OCI-LY3 (cell line): ENCODE measurements around the gene COMT.

Experiments
- H2AFZ ChIP-seq: fragments of 200-600, 300-600 bp; shearing (Covaris generic); 2 replicates; pipeline ENCODE4 v1.6.0; 2014; ENCODE audit warnings: antibody characterized with exemption, low read depth, low read length
- H3K27ac ChIP-seq: fragments of 200-600, 300-600 bp; sonication (generic); 2 replicates; pipeline ENCODE4 v1.5.1; 2014; ENCODE audit warnings: mild to moderate bottlenecking, low read length, moderate library complexity, mixed read lengths
- H3K27me3 ChIP-seq: fragments of 200-600, 300-600 bp; sonication (generic); 2 replicates; pipeline ENCODE4 v1.6.1; 2014; ENCODE audit warnings: low read depth, low read length, mixed read lengths
- H3K36me3 ChIP-seq: fragments of 200-600, 300-600 bp; sonication (generic); replicated peaks from 2 replicates; pipeline ENCODE3; 2014; ENCODE audit warnings: low read depth, low read length, mixed read lengths
- H3K4me1 ChIP-seq: fragments of 300-600, 200-600 bp; sonication (generic); 2 replicates; pipeline ENCODE4 v1.6.1; 2014; ENCODE audit warnings: low read length, mixed read lengths
- H3K4me2 ChIP-seq: fragments of 200-600, 300-600 bp; sonication (generic); 2 replicates; pipeline ENCODE4 v1.6.1; 2014; ENCODE audit warnings: low read length, mixed read lengths
- H3K4me3 ChIP-seq: fragments of 300-600, 200-600 bp; sonication (generic); 2 replicates; pipeline ENCODE4 v1.5.1; 2014; ENCODE audit warnings: antibody characterized with exemption, mild to moderate bottlenecking, low read length, moderate library complexity
- H3K79me2 ChIP-seq: fragments of 300-600, 200-600 bp; shearing (Covaris generic); 2 replicates; pipeline ENCODE4 v1.6.1; 2014; ENCODE audit warnings: mild to moderate bottlenecking, low read length, mixed read lengths
- H3K9ac ChIP-seq: fragments of 300-600, 200-600 bp; shearing (Covaris generic); 2 replicates; pipeline ENCODE4 v1.6.0; 2014; ENCODE audit warnings: mild to moderate bottlenecking, low read length, moderate library complexity
- H3K9me3 ChIP-seq: fragments of 200-600, 300-600 bp; shearing (Covaris generic); 2 replicates; pipeline ENCODE4 v1.6.1; 2014; ENCODE audit warnings: low read length, mixed read lengths; ENCODE audit not compliant: insufficient read depth
- H4K20me1 ChIP-seq: fragments of 200-600, 300-600 bp; sonication (generic); 2 replicates; pipeline ENCODE4 v1.6.1; 2016; ENCODE audit warnings: low read length, mixed read lengths; ENCODE audit not compliant: insufficient read depth
- EZH2phosphoT487 ChIP-seq: fragments of 200-600 bp; shearing (Covaris generic); IDR thresholded peaks from 2 replicates; pipeline ENCODE4 v1.6.1; 2018; ENCODE audit warnings: antibody characterized with exemption, mixed run types, low read depth
- TF ChIP-seq, protein P1 (sequence below): fragments of 200-600, 300-600 bp; sonication (generic); IDR thresholded peaks from 2 replicates; pipeline ENCODE4 v1.5.1; 2014; ENCODE audit warnings: antibody characterized with exemption, low read length, low read depth

The COMT gene

DNA sequence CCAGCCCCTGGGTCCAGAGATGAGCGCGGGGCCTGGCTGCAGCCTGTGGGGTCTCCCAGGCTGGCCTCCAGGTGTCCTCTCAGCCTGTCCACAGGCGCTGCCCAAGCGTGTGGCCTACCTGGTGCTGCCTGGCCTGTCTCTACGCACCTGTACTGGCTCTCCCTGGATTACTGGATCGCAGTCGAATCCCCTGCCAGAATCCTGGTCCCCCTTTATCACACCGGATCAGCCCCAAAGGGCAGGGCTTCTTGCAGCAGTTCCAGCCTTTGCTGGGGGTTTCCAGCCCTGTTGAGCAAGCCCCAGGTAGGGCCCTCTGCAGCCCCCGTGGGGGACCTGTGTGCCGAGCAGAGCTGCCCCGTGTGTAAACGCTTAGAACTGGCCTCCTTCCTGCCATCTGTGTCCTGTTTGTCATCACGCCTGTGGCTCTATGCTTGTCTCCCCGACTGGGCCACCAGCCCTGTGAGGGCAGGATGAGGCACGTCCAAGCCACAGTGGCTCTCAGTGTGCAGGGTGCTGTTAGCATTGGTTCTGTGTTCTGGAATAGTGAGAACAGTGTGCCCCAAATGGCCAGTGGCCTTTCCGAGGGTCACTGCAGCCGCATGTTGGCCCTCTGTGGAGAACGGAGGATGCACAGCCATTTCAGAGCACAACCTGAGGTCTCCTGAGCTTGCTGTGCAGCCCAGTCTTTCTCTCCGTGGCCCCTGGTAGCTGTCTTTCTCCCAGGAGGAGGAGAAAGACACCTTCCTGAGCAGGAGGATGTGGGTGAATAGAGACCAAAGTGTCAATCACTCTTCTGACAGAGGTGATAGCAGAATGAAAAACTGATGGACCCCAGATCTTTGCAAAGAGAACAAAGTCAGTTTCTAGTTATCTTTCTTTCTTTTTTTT, 13.9 kb downstream of the COMT start:
- H3K4me2 ChIP-seq, result no peak overlapping the region
- no peak overlapping the region for H3K27ac ChIP-seq
- H3K36me3 ChIP-seq, result peaks cover 7% of the 10 kb centered on the region
- H3K9ac ChIP-seq, result no peak overlapping the region
- H3K79me2 ChIP-seq, result peaks cover 2% of the 10 kb centered on the region
- no peaks in the 10 kb centered on the region for H3K9me3 ChIP-seq
- no peak overlapping the region for H2AFZ ChIP-seq
- TF ChIP-seq, protein P1, sequence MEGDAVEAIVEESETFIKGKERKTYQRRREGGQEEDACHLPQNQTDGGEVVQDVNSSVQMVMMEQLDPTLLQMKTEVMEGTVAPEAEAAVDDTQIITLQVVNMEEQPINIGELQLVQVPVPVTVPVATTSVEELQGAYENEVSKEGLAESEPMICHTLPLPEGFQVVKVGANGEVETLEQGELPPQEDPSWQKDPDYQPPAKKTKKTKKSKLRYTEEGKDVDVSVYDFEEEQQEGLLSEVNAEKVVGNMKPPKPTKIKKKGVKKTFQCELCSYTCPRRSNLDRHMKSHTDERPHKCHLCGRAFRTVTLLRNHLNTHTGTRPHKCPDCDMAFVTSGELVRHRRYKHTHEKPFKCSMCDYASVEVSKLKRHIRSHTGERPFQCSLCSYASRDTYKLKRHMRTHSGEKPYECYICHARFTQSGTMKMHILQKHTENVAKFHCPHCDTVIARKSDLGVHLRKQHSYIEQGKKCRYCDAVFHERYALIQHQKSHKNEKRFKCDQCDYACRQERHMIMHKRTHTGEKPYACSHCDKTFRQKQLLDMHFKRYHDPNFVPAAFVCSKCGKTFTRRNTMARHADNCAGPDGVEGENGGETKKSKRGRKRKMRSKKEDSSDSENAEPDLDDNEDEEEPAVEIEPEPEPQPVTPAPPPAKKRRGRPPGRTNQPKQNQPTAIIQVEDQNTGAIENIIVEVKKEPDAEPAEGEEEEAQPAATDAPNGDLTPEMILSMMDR, result no peak
- TF ChIP-seq EZH2phosphoT487, result no peak
- no peaks in the 10 kb centered on the region for H3K4me1 ChIP-seq
- H3K4me3 ChIP-seq, result no peak overlapping the region
- H4K20me1 ChIP-seq, result peaks cover 28% of the 10 kb centered on the region
- no peaks in the 10 kb centered on the region for H3K27me3 ChIP-seq

DNA sequence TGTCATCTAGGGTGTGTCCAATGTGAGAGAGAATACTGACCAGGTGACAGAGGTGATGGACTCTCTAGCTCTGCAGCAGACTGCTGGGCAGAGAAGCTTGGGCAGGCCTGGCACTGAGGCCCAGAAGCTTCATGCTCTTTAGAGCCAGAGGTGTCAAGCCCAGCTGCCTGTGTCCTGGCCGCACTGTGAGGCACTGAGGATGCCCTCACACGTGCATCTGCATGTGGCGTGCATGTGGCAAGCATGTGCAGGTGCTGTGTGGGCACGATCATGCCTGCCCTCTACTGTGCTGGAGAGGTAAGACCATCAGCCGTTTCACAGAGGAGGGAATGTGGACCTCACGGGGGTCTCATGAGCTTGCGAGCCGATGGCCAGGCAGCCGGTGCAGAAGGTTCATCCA, 15.9 kb downstream of the COMT start:
- Histone ChIP-seq H3K27me3 (no peaks in the 10 kb centered on the region), H3K9ac (no peak overlapping the region), H3K36me3 (no peaks in the 10 kb centered on the region), H2AFZ (no peak overlapping the region), H4K20me1 (peaks cover 22% of the 10 kb centered on the region), H3K79me2 (no peaks in the 10 kb centered on the region), H3K4me3 (no peak overlapping the region), H3K4me1 (peaks cover 3% of the 10 kb centered on the region), H3K4me2 (no peak overlapping the region), H3K9me3 (no peaks in the 10 kb centered on the region), H3K27ac (no peak overlapping the region)
- no peak for TF ChIP-seq EZH2phosphoT487
- TF ChIP-seq, protein P1, result no peak

DNA sequence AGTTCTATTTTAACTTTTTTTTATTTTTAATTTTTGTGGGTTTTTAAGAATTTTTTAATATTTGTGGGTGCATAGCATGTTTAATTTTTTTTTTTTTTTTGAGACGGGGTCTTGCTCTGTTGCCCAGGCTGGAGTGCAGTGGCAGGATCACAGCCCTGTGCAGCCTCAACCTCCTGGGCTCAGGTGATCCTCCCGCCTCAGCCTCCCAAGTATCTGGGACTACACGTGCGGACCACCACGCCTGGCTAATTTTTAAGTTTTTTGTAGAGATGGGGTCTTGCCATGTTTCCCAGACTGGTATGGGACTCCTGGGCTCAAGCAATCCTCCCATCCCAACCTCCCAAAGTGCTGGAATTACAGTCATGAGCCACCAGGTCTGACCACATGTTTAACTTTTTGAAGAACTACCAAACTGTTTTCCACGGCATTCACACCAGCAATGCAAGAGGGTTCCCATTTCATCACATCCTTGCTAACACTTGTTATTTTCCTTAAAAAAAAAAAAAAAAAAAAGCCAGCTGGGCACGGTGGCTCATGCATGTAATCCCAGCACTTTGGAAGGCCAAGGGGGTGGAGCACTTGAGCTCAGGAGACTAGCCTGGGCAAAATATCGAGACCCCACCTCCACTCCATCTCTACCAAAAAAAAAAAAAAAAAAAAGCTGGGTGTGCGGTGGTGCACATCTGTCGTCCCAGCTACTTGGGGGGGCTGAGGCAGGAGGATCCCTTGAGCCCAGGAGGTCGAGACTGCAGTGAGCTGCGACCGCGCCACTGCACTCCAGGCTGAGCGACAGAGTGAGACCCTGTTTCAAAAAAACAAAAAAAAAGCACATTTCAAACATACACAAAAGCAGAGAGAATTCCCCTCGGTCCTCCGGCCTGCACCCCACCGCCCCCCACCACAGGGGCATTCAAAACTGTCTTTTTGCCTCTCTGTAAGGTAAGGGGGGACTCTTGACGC, 16.8 kb downstream of the COMT start:
- Histone ChIP-seq H3K36me3 (no peaks in the 10 kb centered on the region), H3K27ac (no peak overlapping the region), H3K4me3 (no peak overlapping the region), H3K79me2 (no peaks in the 10 kb centered on the region), H3K4me1 (peaks cover 3% of the 10 kb centered on the region), H3K27me3 (no peaks in the 10 kb centered on the region), H3K9me3 (no peaks in the 10 kb centered on the region), H2AFZ (no peak overlapping the region), H4K20me1 (peaks cover 18% of the 10 kb centered on the region), H3K9ac (no peak overlapping the region), H3K4me2 (no peak overlapping the region)
- TF ChIP-seq EZH2phosphoT487, result no peak
- TF ChIP-seq, protein P1, result no peak
